ACHN (cell line): Measurements from ENCODE around the gene CACNA1B.

ENCODE experiments used
- DNase-seq: peaks from one replicate; pipeline ENCODE4 v3.0.0-alpha.2; 2015
- in situ Hi-C: cut with HindIII; loops from 2 replicates; pipeline ENCODE4 v1.10.0; 2017; ENCODE audit warnings: low sequenced_read_pairs, low pct_ligation_motif_present, low pct_unique_long_range_greater_than_20kb

The CACNA1B gene

GRCh38 chr9:137913132-137913531, 35.5 kb downstream of the CACNA1B start:
- in situ Hi-C loops, result no loop called here
- no peak for DNase-seq

GRCh38 chr9:137913771-137914767, 36.5 kb downstream of the CACNA1B start:
- no peak for DNase-seq

GRCh38 chr9:137916540-137916939, 39.0 kb downstream of the CACNA1B start:
- DNase-seq, result no peak
- in situ Hi-C loops, result no loop called here

More at GRCh38 chr9:137913771-137914767, 36.5 kb downstream of the CACNA1B start:
- in situ Hi-C loops, result no loop called here

GRCh38 chr9:137917116-137917515, 39.5 kb downstream of the CACNA1B start:
- in situ Hi-C loops, result no loop called here
- DNase-seq, result no peak

- in situ Hi-C loops, result no loop called here
- no peak for DNase-seq
Observed at GRCh38 chr9:137917795-137918194, 40.2 kb downstream of the CACNA1B start.

- DNase-seq, result no peak
- in situ Hi-C loops, result no loop called here
Observed at GRCh38 chr9:137918331-137919094, 40.9 kb downstream of the CACNA1B start.

GRCh38 chr9:137919095-137919465, 41.5 kb downstream of the CACNA1B start:
- in situ Hi-C loops, result no loop called here
- DNase-seq, result no peak

- in situ Hi-C loops, result no loop called here
- DNase-seq, result no peak
Observed at GRCh38 chr9:137919649-137920141, 42.1 kb downstream of the CACNA1B start.

GRCh38 chr9:137920753-137921152, 43.2 kb downstream of the CACNA1B start:
- DNase-seq, result no peak
- in situ Hi-C loops, result no loop called here

- DNase-seq, result no peak
- in situ Hi-C loops, result no loop called here
Observed at GRCh38 chr9:137924169-137924568, 46.6 kb downstream of the CACNA1B start.

GRCh38 chr9:137924761-137925369, 47.3 kb downstream of the CACNA1B start:
- in situ Hi-C loops, result no loop called here
- no peak for DNase-seq

GRCh38 chr9:137943655-137944054, 66.1 kb downstream of the CACNA1B start:
- DNase-seq, result no peak
- in situ Hi-C loops, result no loop called here

- DNase-seq, result peak; percentile 6
- in situ Hi-C loops, result no loop called here
Observed at GRCh38 chr9:137945581-137945980, 68.0 kb downstream of the CACNA1B start.

- no peak for DNase-seq
- in situ Hi-C loops, result no loop called here
Observed at GRCh38 chr9:137946993-137947392, 69.4 kb downstream of the CACNA1B start.

- in situ Hi-C loops, result no loop called here
- DNase-seq, result no peak
Observed at GRCh38 chr9:137948642-137949041, 71.1 kb downstream of the CACNA1B start.

- in situ Hi-C loops, result no loop called here
- no peak for DNase-seq
Observed at GRCh38 chr9:137949260-137949659, 71.7 kb downstream of the CACNA1B start.

GRCh38 chr9:137951107-137951506, 73.5 kb downstream of the CACNA1B start:
- in situ Hi-C loops, result no loop called here
- no peak for DNase-seq

- no peak for DNase-seq
- in situ Hi-C loops, result no loop called here
Observed at GRCh38 chr9:137951597-137952490, 74.3 kb downstream of the CACNA1B start.
